Middle frontal gyrus (tissue), 1 donor: ENCODE data around the gene RNU6-9.
A peak's percentile ranks its signal among the peaks of the same experiment; 100 is the strongest.

ENCODE experiments used
- DNase-seq: peaks from one replicate; pipeline ENCODE4 v3.0.0-alpha.2; 2015; ENCODE audit warnings: low spot score; ENCODE audit errors: extremely low spot score

The RNU6-9 gene

DNA sequence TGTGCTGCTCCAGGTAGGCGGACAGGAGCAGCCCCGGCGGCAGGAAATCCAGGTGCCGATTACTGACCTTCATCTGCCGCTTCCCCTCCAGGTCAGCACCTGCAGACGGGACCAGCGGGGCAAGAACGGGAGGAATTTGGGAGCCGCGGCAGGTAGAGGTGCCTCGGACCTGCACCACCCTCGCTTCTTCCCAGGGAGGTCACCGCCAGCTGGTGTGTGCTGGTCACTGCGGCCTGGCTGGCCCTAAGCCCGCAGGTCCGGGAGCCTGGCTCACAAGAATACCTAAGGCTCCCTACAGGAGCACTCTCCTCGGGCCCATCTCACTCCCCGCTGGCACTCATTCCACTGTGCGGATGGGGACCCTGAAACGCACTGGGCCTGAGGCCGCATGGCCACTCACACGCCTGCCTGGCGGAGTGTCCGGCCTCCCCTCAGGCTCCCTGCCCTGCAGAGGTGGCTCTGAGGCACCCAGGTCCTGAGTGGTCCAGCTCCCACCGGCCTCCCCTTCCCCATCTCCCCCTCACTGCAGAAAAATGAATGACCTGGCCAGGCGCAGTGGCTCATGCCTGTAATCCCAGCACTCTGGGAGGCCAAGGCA, 4.3 kb downstream of the RNU6-9 start:
- DNase-seq = no peak

DNA sequence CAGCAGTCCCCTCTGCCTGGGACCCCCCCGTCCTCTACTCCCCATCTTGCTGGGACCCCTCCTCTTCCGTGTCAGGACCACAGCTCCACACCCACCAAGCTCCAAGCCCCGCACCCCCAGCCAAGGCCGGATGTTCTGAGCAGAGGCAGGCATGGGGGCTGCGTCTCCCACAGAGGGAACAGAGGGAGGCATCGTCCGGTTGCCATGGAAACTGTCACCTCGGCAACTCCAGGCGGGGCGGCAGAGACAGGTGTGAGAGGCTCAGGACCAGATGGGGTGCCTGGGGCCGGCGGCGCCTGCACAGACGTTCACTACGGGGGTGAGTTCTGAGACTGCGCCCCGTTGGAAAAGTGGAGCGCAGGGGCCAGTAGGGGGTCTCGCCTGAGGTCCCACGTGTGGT, 5.4 kb downstream of the RNU6-9 start:
- DNase-seq = peak; percentile 27

DNA sequence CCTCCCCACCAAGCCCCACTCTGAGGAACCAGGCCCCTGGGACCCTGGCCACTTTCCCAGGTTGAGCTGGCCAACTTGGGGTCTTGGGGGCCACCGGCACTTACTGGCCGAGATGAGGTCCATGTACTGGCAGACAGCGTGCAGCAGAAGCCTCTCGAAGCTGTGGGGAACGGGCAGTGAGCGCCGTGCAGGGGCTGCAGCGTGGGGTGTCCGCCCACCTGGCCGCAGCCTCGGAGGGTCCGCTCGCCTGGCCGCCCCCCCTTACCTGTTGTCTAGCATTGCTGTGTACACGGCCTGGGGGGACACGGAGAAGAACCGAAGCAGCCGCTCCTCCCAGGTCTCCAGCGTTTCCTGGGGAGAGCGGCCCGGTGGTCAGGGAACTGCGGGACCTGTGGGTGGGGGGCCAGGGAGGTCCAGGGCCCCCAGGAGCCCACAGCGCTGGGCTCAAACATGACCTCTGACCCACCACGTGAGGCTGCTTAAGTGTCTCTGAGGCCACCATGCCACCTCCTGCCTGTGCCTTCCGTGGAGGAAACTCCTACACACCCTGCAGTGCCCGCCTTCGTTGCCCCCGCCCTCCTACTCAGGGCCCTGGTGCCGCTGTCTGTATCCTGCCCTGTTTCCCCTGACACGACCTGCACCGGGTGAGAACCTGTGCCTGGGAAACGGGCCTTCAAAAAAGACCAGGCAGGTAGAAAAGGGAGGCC, 6.2 kb downstream of the RNU6-9 start:
- no peak for DNase-seq

DNA sequence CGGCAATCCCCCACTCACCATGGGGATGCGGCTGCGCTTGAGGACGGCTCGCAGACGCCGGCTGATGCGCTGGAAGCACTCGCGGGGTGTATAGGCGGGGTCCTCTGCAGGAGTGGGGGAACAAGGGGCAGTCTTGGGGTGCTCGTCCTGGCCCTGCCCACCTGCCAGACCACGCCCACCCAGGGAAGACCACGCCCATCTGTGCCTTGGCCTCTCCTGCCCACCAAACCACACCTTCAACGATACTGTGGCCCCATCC, 6.7 kb downstream of the RNU6-9 start:
- DNase-seq = no peak

DNA sequence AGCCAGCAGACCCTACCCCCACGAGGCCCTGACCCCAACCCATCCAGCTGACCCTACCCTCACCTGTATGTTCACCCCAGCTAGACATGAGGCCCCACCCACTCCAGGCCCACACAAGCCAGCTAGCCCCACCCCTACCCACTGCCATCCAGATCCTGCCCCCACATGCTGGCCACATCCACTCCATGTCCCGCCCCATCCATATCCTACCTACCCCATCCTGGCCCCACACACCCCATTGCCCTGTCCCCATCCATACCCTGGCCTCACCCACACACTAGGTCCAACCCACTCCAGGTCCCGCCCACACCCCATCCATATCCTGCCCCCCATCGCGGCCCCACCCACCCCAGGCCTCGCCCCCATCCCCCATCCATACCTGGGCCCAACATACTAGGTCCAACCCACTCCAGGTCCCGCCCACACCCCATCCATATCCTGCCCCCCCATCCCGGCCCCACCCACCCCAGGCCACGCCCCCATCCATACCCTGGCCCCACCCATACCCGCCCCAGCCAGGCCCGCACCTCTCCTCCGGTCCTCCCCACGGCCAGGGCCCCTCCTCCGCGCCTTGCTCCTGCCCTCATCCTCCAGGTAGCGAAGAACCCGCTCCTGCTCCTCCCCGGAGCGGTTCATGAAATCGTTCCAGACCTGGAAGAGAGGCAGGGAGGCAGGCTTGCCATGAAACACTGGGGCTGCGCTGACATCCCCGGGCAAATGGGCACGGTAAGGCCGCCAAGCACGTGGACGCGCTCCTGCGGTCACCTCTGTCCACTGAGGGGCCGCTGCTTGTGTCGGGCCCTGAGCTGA, 7.2 kb downstream of the RNU6-9 start:
- no peak for DNase-seq

DNA sequence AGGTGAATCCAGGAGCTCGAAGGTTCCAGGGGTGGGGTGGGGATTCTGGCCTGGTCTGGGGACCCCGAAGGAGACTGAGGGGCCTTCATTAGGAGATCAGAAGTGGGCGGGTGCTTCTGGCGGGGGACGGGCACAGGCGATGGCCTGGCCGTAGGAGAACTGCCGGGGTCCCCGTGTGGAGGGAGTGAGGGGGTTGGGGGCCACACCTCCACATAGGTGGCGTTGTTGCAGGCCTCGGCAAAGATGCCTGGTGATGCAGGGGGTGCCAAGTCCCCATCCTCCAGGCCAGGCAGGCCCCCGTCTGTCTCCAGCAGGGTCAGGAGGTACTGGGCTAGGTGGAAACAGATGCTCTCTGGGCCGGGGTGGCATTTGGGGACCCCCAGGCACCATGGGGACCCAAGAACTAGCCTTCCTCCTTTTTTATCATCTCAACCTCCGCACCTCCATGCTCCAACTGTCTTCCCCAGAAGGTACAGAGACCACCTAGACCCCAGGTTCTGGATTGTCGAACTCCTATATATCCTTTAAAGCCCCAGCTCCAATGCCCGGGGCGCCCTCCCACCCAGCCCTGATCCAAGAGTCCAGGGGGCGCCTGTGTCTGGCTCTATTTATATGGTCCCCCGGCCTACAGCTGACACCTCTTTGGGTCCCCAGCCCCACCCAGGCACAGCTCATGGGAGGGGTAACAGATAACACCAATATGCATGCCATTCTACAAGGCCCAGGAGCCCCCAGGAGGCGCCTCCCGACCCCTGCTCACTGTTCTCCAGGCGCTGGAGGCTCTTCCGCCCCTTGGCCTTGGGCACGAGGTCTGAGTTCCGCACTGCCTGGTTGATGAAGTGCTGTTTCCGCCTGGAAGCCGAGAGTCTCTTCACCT, 8.2 kb downstream of the RNU6-9 start:
- DNase-seq = no peak

DNA sequence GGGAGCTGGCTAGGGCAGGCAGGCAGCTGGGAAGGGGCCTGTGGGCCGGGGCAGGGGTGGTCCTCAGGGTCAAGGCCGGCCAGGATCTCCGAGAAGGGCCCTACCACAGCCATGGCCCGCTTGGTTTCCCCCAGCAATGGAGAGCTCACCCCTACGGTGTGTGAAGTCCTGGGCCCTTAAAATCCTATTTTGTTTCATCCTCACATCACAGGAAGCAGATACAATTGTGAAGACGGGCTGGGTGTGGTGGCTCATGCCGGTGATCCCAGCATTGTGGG, 8.7 kb downstream of the RNU6-9 start:
- no peak for DNase-seq

DNA sequence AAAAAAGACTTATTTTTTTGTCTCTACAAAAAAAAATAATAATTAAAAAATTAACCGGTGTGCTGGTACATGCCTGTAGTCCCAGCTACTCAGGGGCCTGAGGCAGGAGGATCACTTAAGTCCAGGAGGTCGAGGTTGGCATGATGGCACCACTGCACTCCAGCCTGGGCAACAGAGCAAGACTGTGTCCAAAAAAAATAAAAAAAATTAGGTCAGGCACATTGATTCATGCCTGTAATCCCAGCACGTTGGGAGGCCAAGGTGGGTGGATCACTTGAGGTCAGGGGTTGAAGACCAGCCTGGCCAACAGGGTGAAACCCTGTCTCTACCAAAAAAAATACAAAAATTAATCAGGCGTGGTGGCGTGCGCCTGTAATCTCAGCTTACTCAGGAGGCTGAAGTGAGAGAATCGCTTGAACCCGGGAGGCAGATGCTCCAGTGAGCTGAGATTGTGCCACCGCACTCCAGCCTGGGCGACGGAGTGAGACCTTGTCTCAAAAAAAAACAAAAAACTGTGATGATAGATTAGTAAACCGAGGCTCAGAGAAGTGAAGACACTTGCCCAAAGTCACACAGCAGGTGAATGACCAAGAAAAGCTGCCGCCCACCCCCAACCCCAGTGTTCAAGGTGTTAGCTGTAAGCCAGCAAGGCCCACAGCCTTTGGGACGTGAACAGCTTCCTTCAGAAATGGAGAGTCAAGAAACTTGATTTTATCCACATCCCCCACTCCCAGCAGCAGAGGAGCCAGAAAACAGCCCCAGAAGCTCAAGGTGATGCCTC, 9.4 kb downstream of the RNU6-9 start:
- no peak for DNase-seq

DNA sequence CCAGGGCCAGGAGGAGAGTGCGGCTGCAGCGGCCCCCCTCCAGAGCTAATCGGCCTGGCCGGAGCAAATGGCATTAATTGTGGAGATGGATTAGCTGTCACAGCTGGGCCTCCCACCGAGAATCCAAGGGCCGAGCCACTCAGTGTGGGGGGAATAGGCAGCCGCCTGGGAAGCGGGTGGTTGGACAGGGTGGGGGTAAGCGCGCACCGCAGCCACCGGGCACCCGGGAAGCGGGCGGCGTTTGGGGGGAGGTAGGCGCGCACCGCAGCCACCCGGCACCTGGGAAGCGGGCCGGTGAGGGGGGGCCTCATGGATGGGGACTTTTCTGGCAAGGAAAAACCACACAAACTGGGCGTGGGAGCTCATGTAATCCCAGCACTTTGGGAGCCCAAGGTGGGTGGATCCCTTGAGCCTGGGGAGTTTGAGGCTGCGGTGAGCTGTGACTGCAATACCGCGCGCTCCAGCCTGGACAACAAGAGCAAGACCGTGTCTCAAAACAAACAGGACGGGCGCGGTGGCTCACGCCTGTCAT, 10.0 kb downstream of the RNU6-9 start:
- DNase-seq = no peak

DNA sequence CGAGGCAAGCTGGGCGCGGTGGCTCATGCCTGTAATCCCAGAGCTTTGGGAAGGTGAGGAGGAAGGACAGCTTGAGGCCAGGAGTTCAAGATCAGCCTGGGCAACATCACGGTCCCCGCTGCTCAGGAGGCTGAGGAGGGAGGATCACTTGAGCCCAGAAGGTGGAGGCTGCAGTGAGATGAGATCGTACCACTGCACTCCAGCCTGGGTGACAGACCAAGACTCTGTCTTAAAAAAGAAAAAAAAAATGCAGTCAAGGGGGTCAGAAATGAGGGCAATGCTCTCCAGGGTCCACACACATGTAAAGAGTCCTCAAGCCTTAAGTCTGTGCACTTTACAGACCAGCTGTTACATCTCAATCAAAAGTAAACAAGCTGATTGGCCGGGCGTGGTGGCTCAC, 11.3 kb downstream of the RNU6-9 start:
- no peak for DNase-seq

DNA sequence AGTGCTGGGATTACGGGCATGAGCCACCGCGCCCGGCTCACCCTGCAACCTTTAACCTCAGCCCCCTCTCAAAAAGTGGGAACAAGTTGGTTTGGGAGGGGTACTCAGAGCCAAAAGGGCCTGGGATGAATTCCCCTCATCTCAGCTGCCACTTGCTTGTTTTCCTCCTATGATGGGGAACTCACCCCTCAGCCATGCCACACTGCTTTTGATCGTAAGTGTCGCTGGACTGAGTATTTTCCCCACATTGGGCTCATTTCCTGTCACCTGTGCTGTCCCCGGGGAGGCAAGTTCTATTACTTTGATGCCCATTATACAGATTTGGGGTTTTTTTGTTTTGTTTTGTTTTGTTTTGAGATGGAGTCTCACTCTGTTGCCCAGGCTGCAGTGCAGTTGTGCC, 13.2 kb downstream of the RNU6-9 start:
- DNase-seq = no peak

DNA sequence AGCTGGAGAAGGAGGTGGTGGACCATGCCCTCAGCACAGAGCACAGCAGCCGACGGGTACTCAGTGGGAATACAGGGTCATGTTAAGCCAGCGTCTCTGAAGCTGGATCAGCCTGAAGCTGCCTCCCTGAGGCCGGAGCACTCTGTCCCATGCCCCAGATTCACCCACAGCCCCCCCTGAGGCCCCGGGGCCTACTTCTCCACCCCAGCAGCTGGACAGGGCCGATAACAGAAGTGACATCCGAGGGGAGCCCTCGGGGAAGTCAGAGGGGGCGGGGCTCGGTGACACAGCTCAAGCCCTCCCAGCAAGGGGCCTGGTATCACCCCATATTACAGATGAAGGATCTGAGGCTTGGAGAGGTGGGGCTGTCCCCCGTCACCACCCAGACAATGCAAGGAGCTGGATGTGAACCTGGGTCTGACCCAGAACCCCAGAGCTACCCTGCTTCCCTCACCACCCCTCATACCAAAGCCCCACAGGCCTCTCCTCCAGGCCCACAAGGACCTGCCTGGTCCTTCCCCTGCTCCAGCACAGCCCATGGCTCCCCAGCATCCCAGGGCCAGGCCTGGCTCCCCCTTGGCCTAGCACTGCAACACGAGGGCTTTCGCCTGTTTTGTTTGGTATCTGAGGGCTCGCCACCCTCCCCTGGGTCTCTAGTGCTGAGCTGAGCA, 14.0 kb downstream of the RNU6-9 start:
- DNase-seq = no peak

DNA sequence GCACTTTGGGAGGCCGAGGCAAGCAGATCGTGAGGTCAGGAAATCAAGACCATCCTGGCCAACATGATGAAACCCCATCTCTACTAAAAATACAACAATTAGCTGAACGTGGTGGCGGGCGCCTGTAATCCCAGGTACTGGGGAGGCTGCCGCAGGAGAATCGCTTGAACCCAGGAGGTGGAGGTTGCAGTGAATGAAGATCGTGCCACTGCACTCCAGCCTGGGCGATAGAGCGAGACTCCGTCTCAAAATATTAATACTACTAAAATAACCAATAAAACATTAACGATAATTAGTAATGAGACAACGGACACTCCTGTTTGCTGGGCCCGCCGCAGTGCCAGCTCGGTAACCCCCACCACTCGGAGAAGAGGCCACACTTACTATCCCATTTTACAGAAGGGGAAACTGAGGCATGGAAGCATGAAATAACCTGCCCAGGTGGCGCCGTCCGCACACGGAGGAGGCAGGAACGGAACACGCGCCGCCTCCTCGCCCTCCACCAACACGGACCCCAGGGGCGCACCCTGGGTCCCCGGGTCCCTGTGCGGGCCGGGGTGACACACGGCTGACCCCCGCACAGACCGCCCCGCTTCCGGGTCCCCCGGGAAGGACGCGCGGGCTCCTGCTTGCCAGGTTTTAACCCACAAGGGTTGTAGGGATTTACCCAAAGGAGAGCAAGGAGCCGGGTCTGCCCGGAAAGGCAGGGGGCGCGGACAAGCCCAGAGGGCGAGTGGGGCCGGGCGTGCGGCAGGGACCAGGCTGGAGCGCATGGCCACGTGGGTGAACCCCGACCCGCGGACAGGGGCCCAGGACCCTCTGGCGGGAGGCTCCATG, 18.1 kb downstream of the RNU6-9 start:
- no peak for DNase-seq

DNA sequence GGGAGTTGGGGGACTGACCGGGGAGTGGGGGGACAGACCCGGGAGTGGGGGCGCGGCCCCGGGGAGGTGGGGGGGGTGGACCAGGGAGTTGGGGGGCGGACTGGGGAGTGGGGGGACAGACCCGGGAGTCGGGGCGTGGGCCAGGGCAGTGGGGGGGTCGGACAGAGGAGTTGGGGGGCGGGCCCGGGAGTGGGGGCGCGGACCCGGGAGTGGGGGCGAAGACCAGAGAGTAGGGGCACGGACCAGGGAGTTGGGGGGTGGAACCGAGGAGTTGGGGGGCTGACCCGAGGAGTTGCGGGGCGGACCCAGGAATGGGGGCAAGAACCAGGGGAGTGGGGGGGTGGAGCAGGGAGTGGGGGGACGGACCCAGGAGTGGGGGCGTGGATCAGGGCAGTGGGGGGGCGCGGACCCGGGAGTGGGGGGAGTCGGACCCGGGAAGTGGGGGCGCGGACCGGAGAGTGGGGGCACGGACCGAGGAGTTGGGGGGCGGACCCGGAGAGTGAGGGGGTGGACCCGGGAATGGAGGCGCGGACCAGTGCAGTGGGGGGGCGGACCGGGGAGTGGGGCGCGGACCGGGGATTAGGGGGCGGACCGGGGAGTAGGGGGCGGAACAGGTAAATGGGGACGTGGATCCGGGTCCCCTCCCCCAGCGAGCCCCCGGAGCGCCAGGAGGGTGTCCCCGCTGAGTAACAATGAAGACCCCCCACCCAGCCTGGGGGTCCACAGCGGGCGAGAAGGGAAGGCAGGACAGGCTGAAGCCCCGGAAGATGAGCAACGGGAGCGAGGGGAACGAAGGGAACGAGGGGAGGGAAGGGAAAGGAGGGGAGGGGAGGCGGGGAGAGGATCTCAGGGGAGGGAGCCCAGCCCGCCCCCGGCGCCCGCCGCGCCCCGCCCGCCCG, 19.1 kb downstream of the RNU6-9 start:
- no peak for DNase-seq

DNA sequence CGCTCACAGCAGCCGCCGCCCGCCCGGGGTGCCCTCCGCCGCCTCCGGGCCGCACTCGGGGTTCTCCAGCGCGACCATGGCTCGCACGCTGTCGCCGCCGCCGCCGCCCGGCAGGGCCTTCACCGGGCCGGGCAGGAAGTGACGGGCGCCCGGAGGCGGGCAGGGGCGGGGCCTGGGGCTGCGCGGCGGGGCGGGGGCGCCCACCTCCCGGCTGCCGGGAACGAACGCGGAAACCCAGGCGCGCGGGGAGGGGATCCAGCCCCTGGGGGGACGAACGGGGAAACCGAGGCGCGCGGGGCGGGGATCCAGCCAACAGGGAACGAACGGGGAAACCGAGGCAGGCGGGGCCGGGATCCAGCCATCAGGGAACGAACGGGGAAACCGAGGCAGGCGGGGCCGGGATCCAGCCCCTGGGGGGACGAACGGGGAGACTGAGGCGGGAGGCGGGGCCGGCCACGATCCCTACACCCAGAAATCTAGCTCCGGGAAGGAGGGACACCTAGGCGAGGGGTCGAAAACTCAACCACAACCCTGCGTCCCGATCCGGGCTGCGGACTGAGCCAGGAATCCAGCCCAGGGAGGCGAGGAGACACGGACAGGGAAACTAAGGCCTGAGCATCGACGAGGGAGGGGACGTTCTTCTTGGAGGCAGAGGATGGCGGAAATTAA, 19.9 kb downstream of the RNU6-9 start, which contains the start of gene R3HDM4:
Gene R3HDM4 (minus strand): TSS at position 140 of the 669 bp plus-strand sequence. CDS start 62 bp downstream, at position 78.
- peak; percentile 33 for DNase-seq

DNA sequence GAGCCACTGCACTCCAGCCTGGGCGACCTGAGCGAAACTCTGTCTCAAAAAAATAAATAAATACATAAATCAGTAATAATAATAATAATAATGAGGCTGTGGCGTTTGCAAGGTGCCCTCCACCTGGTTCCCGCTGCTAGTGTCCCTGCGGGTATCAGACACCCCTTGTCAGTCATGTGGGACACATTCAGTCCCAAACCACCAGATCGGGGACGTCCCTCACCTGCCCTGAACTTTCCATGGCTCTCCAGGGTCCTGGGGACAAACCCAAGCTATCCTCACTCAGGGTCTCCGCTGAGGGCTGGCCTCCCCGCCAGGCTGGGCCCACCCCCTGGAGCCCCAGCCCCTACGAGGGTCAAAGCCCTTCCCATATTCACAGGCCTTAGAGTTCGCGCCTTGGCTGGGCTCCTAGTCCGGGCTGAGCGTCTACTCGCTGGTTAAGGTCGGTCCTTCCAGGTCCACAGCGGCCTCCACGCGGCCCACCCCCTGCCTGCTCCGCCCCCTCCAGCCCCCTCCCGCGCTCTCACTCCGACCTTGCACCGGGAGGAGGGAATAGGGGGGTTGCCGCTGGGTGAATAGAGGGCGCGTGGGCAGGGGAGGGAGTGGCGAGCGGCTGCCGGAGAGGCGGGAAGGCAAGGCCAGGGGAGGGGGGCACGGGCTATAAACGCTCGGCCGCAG, 23.5 kb downstream of the RNU6-9 start:
- no peak for DNase-seq
